ENCODE measurements around the gene KIAA1217.
A peak's percentile ranks its signal among the peaks of the same experiment; 100 is the strongest.
"Not testable (repeated sequence)": the region's sequence is repeated elsewhere in the genome, so short reads cannot be mapped to it uniquely, and the experiment has no call there.

Gene KIAA1217

GRCh38 chr10:24340883-24341282, 131.9 kb downstream of the KIAA1217 start:
- DNase-seq (ENCODE audit: low spot score) = no peak

- no peak for DNase-seq (ENCODE audit: low spot score)
Measured at GRCh38 chr10:24341371-24341770, 132.4 kb downstream of the KIAA1217 start.

- no peak for DNase-seq (ENCODE audit: low spot score)
Measured at GRCh38 chr10:24341897-24342296, 133.0 kb downstream of the KIAA1217 start.

- DNase-seq (ENCODE audit: low spot score) = no peak
Measured at GRCh38 chr10:24343686-24344085, 134.7 kb downstream of the KIAA1217 start.

- DNase-seq (ENCODE audit: low spot score) = no peak
Measured at GRCh38 chr10:24344279-24344678, 135.3 kb downstream of the KIAA1217 start.

- no peak for DNase-seq (ENCODE audit: low spot score)
Measured at GRCh38 chr10:24344695-24345463, 135.9 kb downstream of the KIAA1217 start.

- DNase-seq (ENCODE audit: low spot score) = no peak
Measured at GRCh38 chr10:24346877-24347519, 138.1 kb downstream of the KIAA1217 start.

- no peak for DNase-seq (ENCODE audit: low spot score)
Measured at GRCh38 chr10:24349379-24350001, 140.6 kb downstream of the KIAA1217 start.

GRCh38 chr10:24350070-24350921, 141.4 kb downstream of the KIAA1217 start:
- no peak for DNase-seq (ENCODE audit: low spot score)

GRCh38 chr10:24350922-24351225, 141.9 kb downstream of the KIAA1217 start:
- not testable (repeated sequence) for DNase-seq (ENCODE audit: low spot score)

GRCh38 chr10:24351961-24352360, 143.0 kb downstream of the KIAA1217 start:
- no peak for DNase-seq (ENCODE audit: low spot score)

GRCh38 chr10:24352399-24352798, 143.5 kb downstream of the KIAA1217 start:
- no peak for DNase-seq (ENCODE audit: low spot score)

- DNase-seq (ENCODE audit: low spot score) = no peak
Measured at GRCh38 chr10:24353319-24353718, 144.4 kb downstream of the KIAA1217 start.

GRCh38 chr10:24355056-24355688, 146.2 kb downstream of the KIAA1217 start:
- DNase-seq (ENCODE audit: low spot score) = no peak

GRCh38 chr10:24357344-24358004, 148.5 kb downstream of the KIAA1217 start:
- DNase-seq (ENCODE audit: low spot score) = peak; percentile 55

- DNase-seq (ENCODE audit: low spot score) = no peak
Measured at GRCh38 chr10:24358022-24358421, 149.1 kb downstream of the KIAA1217 start.

- DNase-seq (ENCODE audit: low spot score) = peak; percentile 54
Measured at GRCh38 chr10:24360282-24361127, 151.6 kb downstream of the KIAA1217 start.

GRCh38 chr10:24363070-24363469, 154.1 kb downstream of the KIAA1217 start:
- DNase-seq (ENCODE audit: low spot score) = no peak

- DNase-seq (ENCODE audit: low spot score) = no peak
Measured at GRCh38 chr10:24367688-24368087, 158.8 kb downstream of the KIAA1217 start.

- no peak for DNase-seq (ENCODE audit: low spot score)
Measured at GRCh38 chr10:24370877-24371276, 161.9 kb downstream of the KIAA1217 start.

Data from iPS-NIHi11 (cell line).